Esophagus squamous epithelium (tissue), 5 donors: ENCODE data around the gene TMOD4. TPM values are rescaled to one million over a fixed set of nuclear protein-coding genes. Genes with fewer than 3 reads are reported as not detected.
"Not testable (repeated sequence)": the region's sequence is repeated elsewhere in the genome, so short reads cannot be mapped to it uniquely, and the experiment has no call there.

Source experiments
- DNase-seq: peaks from one replicate; lab custom pipeline; 2025; lab: John Stamatoyannopoulos, UW
- H3K27ac ChIP-seq, 4 donors: fragments of 200-600 bp; sonication (generic); one replicate each; pipeline ENCODE4 v1.5.1; 2016 to 2019; ENCODE audit warnings: mild to moderate bottlenecking in 1 of 4
- H3K27me3 ChIP-seq, 4 donors: fragments of 200-600 bp; sonication (generic); 1 replicate in 3 of 4; 2 replicates in 1 of 4; pipeline versions ENCODE4 v1.5.1 to v1.6.0; 2017 to 2021; ENCODE audit warnings: antibody characterized with exemption in 1 of 4
- H3K36me3 ChIP-seq, 3 donors: fragments of 200-600 bp; sonication (generic); one replicate each; pipeline ENCODE4 v1.5.1; 2016 to 2019
- H3K4me1 ChIP-seq, 3 donors: fragments of 200-600 bp; sonication (generic); one replicate each; pipeline ENCODE4 v1.5.1; 2017 to 2019
- H3K4me3 ChIP-seq, 4 donors: fragments of 200-600 bp; sonication (generic); 1 replicate in 3 of 4; 2 replicates in 1 of 4; pipeline ENCODE4 v1.5.1; 2016 to 2019; ENCODE audit warnings: mild to moderate bottlenecking in 2 of 4, moderate library complexity in 1 of 4
- H3K9me3 ChIP-seq, 3 donors: fragments of 200-600 bp; sonication (generic); one replicate each; pipeline ENCODE4 v1.5.1; 2016 to 2019
- CTCF ChIP-seq, 6 experiments: fragments of 450-650 bp in 4 of 6; fragments of 200-600 bp in 2 of 6; sonication (generic) in 2 of 6; IDR thresholded peaks; one replicate each; pipeline ENCODE4 v1.5.1; 2016 to 2019; ENCODE audit warnings: antibody characterized with exemption in 6 of 6, mild to moderate bottlenecking in 4 of 6, moderate library complexity in 4 of 6
- POLR2A ChIP-seq, 4 donors: fragments of 450-650 bp; IDR thresholded peaks; one replicate each; pipeline ENCODE4 v1.6.1; 2017; ENCODE audit warnings: antibody characterized with exemption in 4 of 4, mild to moderate bottlenecking in 4 of 4, moderate library complexity in 3 of 4
- WGBS, 2 donors: methylation state at CpG; one replicate each; pipeline ENCODE4 v1.1.5; 2018; 5-methylcytosine and 5-hydroxymethylcytosine counted together
- intact Hi-C: fragments of 100-400 bp; cut with DNase I; formaldehyde crosslinking; loops from one replicate; pipeline ENCODE4 v1.15.0; 2022
- total RNA-seq, 4 donors: library from RNA; depleted of rRNA; stranded (reverse); fragments of >200 nt; gene quantifications; one replicate each; pipeline ENCODE4 v1.1.0, GENCODE V29; 2016
- donor health status: DM: yes; HTN: yes; CAD: no.

Gene TMOD4
- total RNA-seq, 4 donors from 2014 or later = not detected

GRCh38 chr1:151189637-151190445 lies 14.1 kb upstream of the TMOD4 start, which contains the start of gene VPS72:
TSS of gene VPS72 (minus strand) at chr1:151190197. CDS start at chr1:151190121, 76 bp downstream.
- Histone ChIP-seq H3K4me3 (peak within 1 kb of the TSS; percentile 61 to 86 (median 78)), H3K4me1 (peaks cover 10 to 44% (median 31%) of the 10 kb centered on the region in 3 donors), H3K27me3 (no peaks in the 10 kb centered on the region), H3K27ac (peak within 1 kb of the TSS; percentile 84 to 91 (median 90)), H3K36me3 (peaks cover 0 to 12% (median 6%) of the 10 kb centered on the region in 3 donors), H3K9me3 (no peaks in the 10 kb centered on the region)
- 0 to 1% methylated on average over 41 to 42 of the region's 42 CpGs for WGBS, 2 donors
- intact Hi-C loops = no loop called here
- peak; percentile 45 for DNase-seq
- peak in 5 of 6 experiments; percentile 26 to 56 (median 43) for TF ChIP-seq CTCF (IDR thresholded peaks at IDR 0.05)
- TF ChIP-seq POLR2A (IDR thresholded peaks at IDR 0.05) = peak in 3 of 4 donors; percentile 17 to 68 (median 55)

GRCh38 chr1:151188667-151189066 lies 12.9 kb upstream of the TMOD4 start:
- WGBS, 2 donors = 64 to 81% methylated on average over 4 to 8 of the region's 8 CpGs
- H3K9me3 ChIP-seq, DNase-seq, H3K27me3 ChIP-seq, intact Hi-C loops: not testable (repeated sequence)
- Histone ChIP-seq H3K27ac (peak overlapping the region; percentile 84 to 91 (median 90)), H3K4me3 (peak overlapping the region in 3 of 4 donors; percentile 61 to 86 (median 84)), H3K4me1 (peaks cover 10 to 39% (median 31%) of the 10 kb centered on the region in 3 donors), H3K36me3 (peaks cover 0 to 23% (median 14%) of the 10 kb centered on the region in 3 donors)

GRCh38 chr1:151187205-151187604 lies 11.4 kb upstream of the TMOD4 start:
- peaks cover under 1 to 38% (median 19%) of the 10 kb centered on the region in 3 donors for H3K36me3 ChIP-seq
- intact Hi-C loops = no loop called here
- peaks cover 10 to 39% (median 31%) of the 10 kb centered on the region in 3 donors for H3K4me1 ChIP-seq
- no peaks in the 10 kb centered on the region for H3K27me3 ChIP-seq
- 52 to 67% methylated on average over 1 of the region's 1 CpG for WGBS, 2 donors
- H3K9me3 ChIP-seq = no peaks in the 10 kb centered on the region
- H3K27ac ChIP-seq = peak overlapping the region in 3 of 4 donors; percentile 49 to 91 (median 84)
- no peak overlapping the region for H3K4me3 ChIP-seq
- TF ChIP-seq POLR2A (IDR thresholded peaks at IDR 0.05) (no peak), CTCF (IDR thresholded peaks at IDR 0.05) (no peak)
- no peak for DNase-seq

- TF ChIP-seq POLR2A (IDR thresholded peaks at IDR 0.05) (no peak), CTCF (IDR thresholded peaks at IDR 0.05) (no peak)
- DNase-seq = no peak
- H3K27ac ChIP-seq = no peak overlapping the region
- peaks cover 8 to 30% (median 25%) of the 10 kb centered on the region in 3 donors for H3K4me1 ChIP-seq
- H3K36me3 ChIP-seq = peaks cover 17 to 68% (median 34%) of the 10 kb centered on the region in 3 donors
- WGBS, 2 donors = 95 to 97% methylated on average over 10 of the region's 10 CpGs
- H3K9me3 ChIP-seq = no peaks in the 10 kb centered on the region
- intact Hi-C loops = no loop called here
- H3K4me3 ChIP-seq = no peak overlapping the region
- no peaks in the 10 kb centered on the region for H3K27me3 ChIP-seq
These were observed 8.4 kb upstream of the TMOD4 start for GRCh38 chr1:151184211-151184610.

- no peak for DNase-seq
- 82 to 88% methylated on average over 16 to 17 of the region's 17 CpGs for WGBS, 2 donors
- Histone ChIP-seq H3K27ac (peak overlapping the region in 3 of 4 donors; percentile 44 to 64 (median 48)), H3K9me3 (no peaks in the 10 kb centered on the region), H3K36me3 (peaks cover 27 to 89% (median 34%) of the 10 kb centered on the region in 3 donors), H3K4me3 (no peak overlapping the region), H3K27me3 (no peaks in the 10 kb centered on the region), H3K4me1 (peaks cover 0 to 12% (median 0%) of the 10 kb centered on the region in 3 donors)
- TF ChIP-seq POLR2A (IDR thresholded peaks at IDR 0.05) (no peak), CTCF (IDR thresholded peaks at IDR 0.05) (no peak)
- intact Hi-C loops = no loop called here
These were observed 799 bp upstream of the TMOD4 start for GRCh38 chr1:151176514-151177045.
